Naive thymus-derived CD8-positive, alpha-beta T cell (primary cell): ENCODE results near the gene HOMER2. TPM values are rescaled to one million over a fixed set of nuclear protein-coding genes. Genes with fewer than 3 reads are reported as not detected.
A peak's percentile ranks its signal among the peaks of the same experiment; 100 is the strongest.
"Not testable (repeated sequence)": the region's sequence is repeated elsewhere in the genome, so short reads cannot be mapped to it uniquely, and the experiment has no call there.

Source experiments
- ATAC-seq, 2 donors: fragments of 150-1000 bp; cut with Tn5 transposase in 1 of 2; sonication (Bioruptor Pico), chemical (Tn5 transposase) in 1 of 2; 1 replicate in 1 of 2; 2 replicates in 1 of 2; pipeline ENCODE4 v1.10.0; 2021; ENCODE audit warnings: mild to moderate bottlenecking in 2 of 2, moderate library complexity in 2 of 2
- POLR2A ChIA-PET: fragments of 350-600 bp; sonication (Branson Sonifier 250); formaldehyde crosslinking; loops from one replicate; lab custom pipeline; 2021; ENCODE audit warnings: antibody characterized with exemption; lab: Charles Lee
- DNase-seq, 10 donors: peaks; one replicate each; pipeline versions ENCODE4 v3.0.0 to v3.0.0-alpha.2; 2020 to 2022
- H3K27ac Mint-ChIP-seq, 10 donors: one replicate each; pipeline ENCODE4 v1.8.0; 2020 to 2022; ENCODE audit warnings: mild to moderate bottlenecking in 10 of 10, mixed read lengths in 10 of 10, moderate library complexity in 4 of 10, inconsistent platforms in 1 of 10
- H3K27me3 Mint-ChIP-seq, 5 donors: one replicate each; pipeline ENCODE4 v1.8.0; 2021 to 2022; ENCODE audit warnings: mixed read lengths in 5 of 5
- H3K36me3 Mint-ChIP-seq, 3 donors: one replicate each; pipeline ENCODE4 v1.8.0; 2020 to 2022; ENCODE audit warnings: mixed read lengths in 3 of 3, mild to moderate bottlenecking in 2 of 3, inconsistent platforms in 1 of 3
- H3K4me1 Mint-ChIP-seq, 4 donors: one replicate each; pipeline ENCODE4 v1.8.0; 2021 to 2022; ENCODE audit warnings: mixed read lengths in 4 of 4
- H3K4me3 Mint-ChIP-seq, 10 donors: one replicate each; pipeline ENCODE4 v1.8.0; 2020 to 2022; ENCODE audit warnings: mild to moderate bottlenecking in 10 of 10, mixed read lengths in 10 of 10, moderate library complexity in 6 of 10, inconsistent platforms in 1 of 10
- H3K9me3 Mint-ChIP-seq, 9 donors: one replicate each; pipeline ENCODE4 v1.8.0; 2020 to 2022; ENCODE audit warnings: mixed read lengths in 9 of 9, mild to moderate bottlenecking in 3 of 9, inconsistent platforms in 1 of 9, moderate library complexity in 1 of 9
- polyA plus RNA-seq, 3 donors: library from polyadenylated mRNA; unstranded; fragments of 300-500 nt; fragmentation: Illumina TruSeq; gene quantifications; one replicate each; pipeline ENCODE4 v1.2.3, GENCODE V29; 2021
- total RNA-seq, 8 experiments: library from RNA in 2 of 8; stranded (reverse) in 2 of 8; gene quantifications; one replicate each; pipeline ENCODE4 v1.2.3 and lab custom pipeline; 2021 to 2026

The HOMER2 gene
- total and polyA plus RNA-seq, 5 experiments from 2014 or later = 0.23 to 6.2 (median 3.1) TPM

DNA sequence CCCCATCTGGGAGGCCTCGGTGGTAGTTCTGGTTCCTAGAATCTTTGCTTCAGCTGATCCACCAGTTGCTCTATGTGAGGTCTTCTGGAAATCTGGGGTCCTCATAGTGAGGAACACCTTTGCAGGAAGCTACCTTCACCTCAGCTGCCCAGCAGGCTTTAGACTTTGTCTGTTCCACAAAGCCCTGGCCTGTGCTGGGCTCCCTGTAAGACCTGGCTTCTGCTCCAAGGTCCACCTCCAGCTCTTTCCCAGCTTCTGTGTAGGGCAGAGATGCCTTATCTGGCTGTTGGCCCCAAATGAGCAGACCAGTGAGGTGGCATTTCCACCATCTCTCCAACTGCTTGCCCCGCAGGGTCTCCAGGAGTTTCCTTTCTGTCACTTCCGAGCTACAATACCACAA is 8.2 kb upstream of the HOMER2 start:
- Mint-ChIP-seq H3K27ac (no peak overlapping the region), H3K9me3 (no peaks in the 10 kb centered on the region), H3K27me3 (no peaks in the 10 kb centered on the region), H3K4me1 (no peaks in the 10 kb centered on the region), H3K36me3 (peaks cover 0 to 6% (median 0%) of the 10 kb centered on the region in 3 donors), H3K4me3 (no peak overlapping the region)
- POLR2A ChIA-PET = no interaction called here
- ATAC-seq (no peak), DNase-seq (no peak)

DNA sequence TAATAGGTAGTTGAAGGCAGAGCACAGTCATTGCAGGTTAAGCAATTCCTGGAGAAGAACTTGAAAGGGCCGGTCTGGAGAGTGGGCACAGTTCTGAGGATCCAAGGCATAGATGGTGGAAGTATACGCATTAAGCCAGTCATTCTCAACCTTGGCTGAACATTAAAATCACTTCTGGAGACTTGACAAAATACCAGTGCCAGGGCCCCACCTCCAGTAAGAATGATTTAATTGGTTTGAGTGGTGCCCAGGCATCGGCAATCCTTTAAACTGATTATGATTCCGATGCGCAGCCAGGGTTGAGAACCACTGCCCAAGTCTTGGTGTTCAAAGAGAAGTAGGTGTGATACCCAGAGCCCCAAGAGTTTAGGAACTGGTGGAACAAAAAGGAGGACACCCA is 6.9 kb upstream of the HOMER2 start:
- ATAC-seq = no peak
- POLR2A ChIA-PET = no interaction called here

DNA sequence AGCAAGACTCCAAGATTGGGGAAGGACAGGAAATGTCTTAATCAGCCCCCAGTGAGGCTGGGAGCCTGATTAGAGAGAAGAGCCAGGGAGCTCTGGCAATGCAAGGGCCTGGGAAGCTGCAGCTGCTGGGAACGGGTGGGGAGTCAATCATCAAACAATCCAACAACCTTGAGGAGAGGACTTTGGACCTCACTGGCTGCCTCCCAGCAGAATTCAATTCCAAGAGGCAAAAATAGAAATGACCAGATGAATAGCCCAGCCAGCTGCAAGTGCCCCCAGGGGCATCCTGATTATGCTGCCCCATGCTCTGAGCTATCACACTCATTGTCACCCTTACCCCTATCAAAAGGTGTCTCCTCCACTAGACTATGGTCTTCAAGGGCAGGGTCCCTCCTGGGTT is 6.1 kb upstream of the HOMER2 start:
- H3K9me3 Mint-ChIP-seq = no peaks in the 10 kb centered on the region
- H3K4me1 Mint-ChIP-seq = no peaks in the 10 kb centered on the region
- H3K4me3 Mint-ChIP-seq = no peak overlapping the region
- H3K27me3 Mint-ChIP-seq = peaks cover 0 to 1% (median 0%) of the 10 kb centered on the region in 5 donors
- no peak for ATAC-seq
- POLR2A ChIA-PET = no interaction called here
- no peak overlapping the region for H3K27ac Mint-ChIP-seq
- no peak for DNase-seq
- peaks cover 0 to 6% (median 0%) of the 10 kb centered on the region in 3 donors for H3K36me3 Mint-ChIP-seq

More for the DNA sequence above, 6.9 kb upstream of the HOMER2 start:
- H3K4me3 Mint-ChIP-seq = no peak overlapping the region
- H3K36me3 Mint-ChIP-seq = peaks cover 0 to 6% (median 0%) of the 10 kb centered on the region in 3 donors
- no peak overlapping the region for H3K27ac Mint-ChIP-seq
- no peak for DNase-seq
- no peaks in the 10 kb centered on the region for H3K4me1 Mint-ChIP-seq
- H3K27me3 Mint-ChIP-seq = peaks cover 0 to under 1% (median 0%) of the 10 kb centered on the region in 5 donors
- H3K9me3 Mint-ChIP-seq = no peaks in the 10 kb centered on the region

DNA sequence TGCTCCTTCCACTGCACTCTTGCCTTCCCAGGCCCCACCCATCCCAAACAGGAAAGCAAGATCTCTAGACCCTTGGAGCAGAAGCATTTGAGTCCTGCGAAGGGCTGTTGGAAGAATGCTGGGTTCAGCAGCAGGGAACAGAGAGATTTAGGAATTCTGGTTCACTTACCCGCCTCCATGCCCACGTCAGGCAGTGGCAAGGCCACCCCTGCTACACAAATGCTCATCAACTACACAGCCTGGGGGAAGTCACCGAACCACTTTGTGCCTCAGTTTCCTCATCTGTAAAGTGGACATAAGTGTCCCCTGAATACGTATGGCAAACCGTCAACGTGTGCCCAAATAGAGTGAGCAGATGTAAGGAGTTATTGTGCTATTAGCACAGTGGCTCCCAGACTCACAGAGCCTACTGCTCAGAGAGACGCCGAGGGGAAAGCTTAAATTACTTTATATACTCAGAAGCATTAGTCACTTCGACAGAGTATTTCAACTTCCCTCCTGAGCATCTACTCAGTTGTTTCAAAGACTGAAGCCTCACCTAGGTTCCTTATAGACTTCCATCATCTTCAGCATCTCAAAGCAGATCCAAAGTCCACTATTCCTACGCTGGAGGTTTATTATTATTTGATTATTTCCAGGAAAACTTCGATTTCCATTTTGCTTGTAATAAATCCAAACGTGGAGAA is 905 bp downstream of the HOMER2 start:
- H3K27me3 Mint-ChIP-seq = peaks cover 0 to 11% (median 1%) of the 10 kb centered on the region in 5 donors
- H3K27ac Mint-ChIP-seq = peak overlapping the region in 2 of 10 donors; percentile 13 to 48
- DNase-seq (no peak), ATAC-seq (no peak)
- H3K4me3 Mint-ChIP-seq = peak overlapping the region in 6 of 10 donors; percentile 50 to 84 (median 75)
- H3K36me3 Mint-ChIP-seq = peaks cover 0 to 2% (median 0%) of the 10 kb centered on the region in 3 donors
- H3K4me1 Mint-ChIP-seq = peaks cover 0 to 6% (median 1%) of the 10 kb centered on the region in 4 donors
- POLR2A ChIA-PET = no interaction called here
- H3K9me3 Mint-ChIP-seq = no peaks in the 10 kb centered on the region

DNA sequence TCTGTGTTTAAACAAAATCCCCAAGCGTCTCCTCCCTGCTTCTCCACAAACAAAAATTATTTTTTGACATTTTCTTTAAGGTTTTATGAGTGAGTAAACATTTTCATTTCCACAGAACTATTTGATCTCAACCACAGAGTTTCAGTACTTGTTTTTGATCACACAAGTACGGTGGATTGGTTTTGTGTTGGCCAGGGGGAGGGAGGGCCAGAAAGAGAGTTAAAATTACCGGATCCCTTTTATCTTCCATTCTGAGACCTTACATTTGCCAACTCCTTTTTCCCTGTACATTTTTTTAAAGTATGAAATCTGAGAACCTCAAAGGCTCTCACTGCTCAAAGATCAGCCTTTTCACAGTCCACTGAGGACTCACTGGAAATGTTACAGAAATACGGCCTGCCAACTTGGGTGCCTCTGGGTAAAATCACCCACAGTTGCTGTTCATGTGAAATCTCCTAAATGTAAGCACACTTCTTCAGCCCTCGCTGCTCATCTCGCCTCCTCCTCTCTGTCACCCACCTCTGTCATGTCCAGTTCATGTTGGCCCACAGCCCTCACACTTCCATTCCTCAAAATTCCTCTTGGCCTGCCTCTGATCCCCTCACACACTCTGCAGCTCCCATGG is 1.7 kb downstream of the HOMER2 start:
- POLR2A ChIA-PET = no interaction called here
- Mint-ChIP-seq H3K9me3 (no peaks in the 10 kb centered on the region), H3K36me3 (no peaks in the 10 kb centered on the region), H3K4me3 (no peak overlapping the region), H3K27me3 (peaks cover 0 to 15% (median 4%) of the 10 kb centered on the region in 5 donors), H3K4me1 (peaks cover 0 to 6% (median 1%) of the 10 kb centered on the region in 4 donors), H3K27ac (no peak overlapping the region)
- no peak for ATAC-seq
- DNase-seq = no peak

DNA sequence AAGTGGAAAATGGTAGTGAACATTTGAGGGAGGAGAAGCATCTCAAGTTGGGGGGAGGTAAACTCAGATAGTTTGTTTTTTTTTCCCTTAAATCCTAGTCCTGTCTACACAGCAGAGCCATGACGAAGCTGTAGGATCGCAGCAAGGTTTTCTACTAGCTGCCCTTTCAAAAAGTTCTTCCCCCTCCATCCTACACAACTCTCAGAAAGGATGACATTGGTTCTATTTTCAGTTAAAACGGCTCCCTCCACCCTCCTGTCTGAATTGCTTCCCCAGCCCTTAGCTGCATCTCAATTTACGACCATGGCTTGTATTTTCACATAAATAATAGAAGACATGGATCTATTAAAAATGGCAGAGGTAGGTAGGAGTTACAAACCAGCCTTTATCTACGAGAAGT is 2.2 kb downstream of the HOMER2 start:
- no peak overlapping the region for H3K27ac Mint-ChIP-seq
- H3K4me1 Mint-ChIP-seq = peaks cover 0 to 6% (median 1%) of the 10 kb centered on the region in 4 donors
- no peak overlapping the region for H3K4me3 Mint-ChIP-seq
- H3K9me3 Mint-ChIP-seq = no peaks in the 10 kb centered on the region
- POLR2A ChIA-PET = no interaction called here
- DNase-seq = no peak
- peaks cover 0 to 15% (median 4%) of the 10 kb centered on the region in 5 donors for H3K27me3 Mint-ChIP-seq
- no peaks in the 10 kb centered on the region for H3K36me3 Mint-ChIP-seq
- no peak for ATAC-seq

DNA sequence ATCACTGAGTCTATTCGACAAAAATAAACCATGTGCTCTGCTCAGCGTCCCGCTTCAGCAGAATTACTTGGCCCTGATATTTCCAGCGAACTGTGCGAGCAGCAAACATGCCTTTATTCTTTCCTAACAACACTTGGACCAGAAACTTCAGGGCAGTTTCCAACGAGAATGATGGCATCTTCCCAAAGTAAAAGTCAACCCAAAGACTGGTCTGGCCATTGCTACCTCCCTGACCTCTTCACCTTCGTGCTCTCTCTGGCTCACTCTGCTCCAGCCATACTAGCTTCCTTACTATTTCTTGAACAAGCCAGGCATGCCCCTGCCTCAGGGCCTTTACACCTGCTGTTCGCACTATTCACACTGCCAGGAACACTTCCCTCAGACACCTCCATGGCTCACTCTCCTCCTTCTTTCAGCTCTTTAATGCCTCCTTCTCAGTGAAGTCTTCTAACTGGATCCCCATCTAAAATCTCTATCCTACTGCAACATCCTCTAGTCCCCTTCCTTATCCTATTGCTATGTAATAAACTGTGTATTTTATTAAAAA is 6.3 kb downstream of the HOMER2 start:
- Mint-ChIP-seq H3K4me1 (peaks cover 0 to 5% (median 1%) of the 10 kb centered on the region in 4 donors), H3K27ac (peak overlapping the region in 1 of 10 donors; percentile 10), H3K36me3 (no peaks in the 10 kb centered on the region), H3K4me3 (no peak overlapping the region), H3K9me3 (no peaks in the 10 kb centered on the region), H3K27me3 (peaks cover 0 to 15% (median 7%) of the 10 kb centered on the region in 5 donors)
- ATAC-seq (no peak), DNase-seq (no peak)
- POLR2A ChIA-PET = no interaction called here

DNA sequence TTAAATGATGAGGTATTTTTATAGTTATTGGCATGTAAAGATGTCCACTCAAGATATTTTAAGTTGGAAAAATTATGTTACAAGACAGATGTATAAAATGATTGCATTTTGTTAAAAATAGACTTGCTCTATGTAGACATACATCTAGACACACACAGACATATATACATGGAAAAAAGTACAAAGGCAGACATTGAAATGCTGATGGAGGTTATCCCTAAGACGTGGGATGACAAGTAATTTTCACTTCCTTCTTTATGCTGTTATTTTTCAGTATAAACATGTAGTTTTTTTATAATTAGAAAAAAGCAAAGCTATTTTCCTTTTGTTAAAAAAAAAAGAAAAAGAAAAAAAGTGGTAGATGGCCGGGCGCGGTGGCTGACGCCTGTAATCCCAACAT is 7.2 kb downstream of the HOMER2 start:
- Mint-ChIP-seq H3K36me3 (no peaks in the 10 kb centered on the region), H3K9me3 (no peaks in the 10 kb centered on the region), H3K4me3 (no peak overlapping the region), H3K4me1 (peaks cover 0 to 5% (median 1%) of the 10 kb centered on the region in 4 donors), H3K27me3 (peaks cover 0 to 15% (median 7%) of the 10 kb centered on the region in 5 donors), H3K27ac (no peak overlapping the region)
- no peak for DNase-seq
- no peak for ATAC-seq
- POLR2A ChIA-PET = no interaction called here

DNA sequence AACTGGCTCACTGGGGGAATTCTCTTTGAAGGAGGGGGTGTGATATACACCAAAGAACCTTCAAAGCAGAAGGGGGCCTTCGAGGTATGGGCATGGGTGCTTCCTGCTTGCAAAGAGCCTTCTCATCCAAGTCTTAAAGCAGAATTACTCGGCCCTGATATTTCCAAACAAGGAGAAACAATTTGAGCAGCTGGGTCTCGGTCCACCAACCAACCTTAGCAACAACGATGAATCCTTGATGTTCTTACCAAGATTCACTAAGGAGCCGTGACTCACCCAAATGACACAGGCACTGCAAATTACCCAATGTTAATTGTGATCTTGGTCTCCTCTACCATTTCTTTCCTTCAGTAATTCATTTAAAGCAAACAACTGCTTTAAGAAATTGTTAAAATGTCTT is 7.7 kb downstream of the HOMER2 start:
- POLR2A ChIA-PET = no interaction called here
- Mint-ChIP-seq H3K4me3 (no peak overlapping the region), H3K36me3 (no peaks in the 10 kb centered on the region), H3K27me3 (peaks cover 0 to 15% (median 7%) of the 10 kb centered on the region in 5 donors), H3K27ac (no peak overlapping the region), H3K4me1 (peaks cover 0 to 5% (median 1%) of the 10 kb centered on the region in 4 donors), H3K9me3 (no peaks in the 10 kb centered on the region)
- no peak for DNase-seq
- no peak for ATAC-seq

DNA sequence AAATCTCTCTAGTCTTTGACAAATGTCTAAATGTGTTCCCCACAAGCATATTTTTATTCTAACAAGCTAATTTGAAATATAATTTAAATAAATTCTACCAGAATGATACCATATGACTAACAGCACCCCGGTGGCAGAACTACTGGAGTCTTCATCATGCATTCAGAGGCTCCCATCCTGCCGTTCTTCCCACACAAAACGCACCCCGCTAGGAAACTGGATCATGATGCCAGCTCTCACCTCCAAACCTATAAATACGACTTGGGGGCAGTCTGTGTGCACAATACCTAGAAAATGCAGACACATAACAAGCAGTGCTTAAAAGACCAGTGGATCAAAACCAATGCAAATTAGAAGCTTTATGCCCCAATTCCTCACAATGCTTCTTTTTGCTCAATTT is 8.5 kb downstream of the HOMER2 start:
- POLR2A ChIA-PET = no interaction called here
- H3K36me3 Mint-ChIP-seq = no peaks in the 10 kb centered on the region
- ATAC-seq = no peak
- no peak overlapping the region for H3K27ac Mint-ChIP-seq
- H3K4me3 Mint-ChIP-seq = no peak overlapping the region
- no peaks in the 10 kb centered on the region for H3K9me3 Mint-ChIP-seq
- no peak for DNase-seq
- peaks cover 0 to 15% (median 7%) of the 10 kb centered on the region in 5 donors for H3K27me3 Mint-ChIP-seq
- peaks cover 0 to 5% (median 1%) of the 10 kb centered on the region in 4 donors for H3K4me1 Mint-ChIP-seq

DNA sequence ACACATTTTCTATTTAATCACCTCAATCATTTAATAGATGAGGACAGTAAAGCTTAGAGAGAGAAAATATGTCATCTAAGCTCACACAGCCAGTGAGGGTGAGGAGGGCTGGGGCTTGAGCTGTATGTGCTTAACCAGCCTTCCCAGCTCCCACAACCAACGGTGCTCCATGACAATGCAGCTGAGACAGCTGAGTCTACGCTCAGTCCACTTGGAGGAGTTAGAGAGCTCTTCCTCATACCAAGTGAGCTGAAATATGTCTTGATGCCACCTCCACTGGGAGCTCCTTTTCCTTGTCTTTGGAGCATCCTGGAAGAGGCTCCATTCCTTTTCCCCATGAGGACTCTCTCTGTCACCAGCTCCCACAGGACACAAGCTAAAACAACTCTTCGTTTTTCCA is 9.3 kb downstream of the HOMER2 start:
- peaks cover 0 to 5% (median 1%) of the 10 kb centered on the region in 4 donors for H3K4me1 Mint-ChIP-seq
- H3K9me3 Mint-ChIP-seq = no peaks in the 10 kb centered on the region
- H3K4me3 Mint-ChIP-seq = no peak overlapping the region
- H3K27me3 Mint-ChIP-seq = peaks cover 0 to 15% (median 10%) of the 10 kb centered on the region in 5 donors
- POLR2A ChIA-PET = no interaction called here
- no peak overlapping the region for H3K27ac Mint-ChIP-seq
- ATAC-seq (no peak), DNase-seq (no peak)
- no peaks in the 10 kb centered on the region for H3K36me3 Mint-ChIP-seq

DNA sequence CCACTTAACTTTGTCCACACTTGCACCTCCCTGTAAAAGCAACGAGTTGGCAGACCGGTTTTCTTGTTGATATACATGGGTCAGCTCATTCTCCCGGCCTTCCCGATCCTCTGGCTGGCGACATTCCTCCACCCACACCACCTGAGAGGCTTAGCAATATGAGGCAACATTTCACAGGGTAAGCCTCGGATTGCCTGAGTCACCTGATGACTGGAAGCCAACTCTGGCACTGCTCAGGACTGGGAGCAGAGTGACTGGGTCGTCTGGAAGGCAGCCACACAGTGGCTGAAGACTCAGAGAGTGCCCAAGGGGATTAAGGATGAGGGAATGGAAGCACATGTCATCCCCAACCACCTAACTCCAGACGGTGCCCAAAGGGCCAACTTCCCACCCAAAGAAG is 9.8 kb downstream of the HOMER2 start:
- ATAC-seq (no peak), DNase-seq (no peak)
- Mint-ChIP-seq H3K27me3 (peaks cover 0 to 14% (median 10%) of the 10 kb centered on the region in 5 donors), H3K4me1 (peaks cover 0 to 5% (median 1%) of the 10 kb centered on the region in 4 donors), H3K36me3 (no peaks in the 10 kb centered on the region), H3K27ac (no peak overlapping the region), H3K9me3 (no peaks in the 10 kb centered on the region), H3K4me3 (no peak overlapping the region)
- POLR2A ChIA-PET = no interaction called here

DNA sequence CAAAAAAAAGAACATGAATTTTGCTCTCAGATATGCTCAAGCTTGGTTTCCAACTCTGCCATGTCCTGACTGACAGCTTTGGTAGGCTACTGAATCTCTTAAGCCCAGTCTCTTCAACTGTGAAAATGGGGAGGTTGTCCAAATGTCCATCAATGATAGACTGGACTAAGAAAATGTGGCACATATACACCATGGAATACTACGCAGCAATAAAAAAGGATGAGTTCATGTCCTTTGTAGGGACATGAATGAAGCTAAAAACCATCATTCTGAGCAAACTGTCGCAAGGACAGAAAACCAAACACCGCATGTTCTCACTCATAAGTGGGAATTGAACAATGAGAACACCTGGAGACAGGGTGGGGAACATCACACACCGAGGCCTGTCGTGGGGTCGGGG is 12.8 kb downstream of the HOMER2 start:
- H3K9me3 Mint-ChIP-seq, H3K27ac Mint-ChIP-seq, POLR2A ChIA-PET, H3K4me3 Mint-ChIP-seq, H3K27me3 Mint-ChIP-seq, H3K36me3 Mint-ChIP-seq, ATAC-seq, H3K4me1 Mint-ChIP-seq, DNase-seq: not testable (repeated sequence)
